CD4-positive, alpha-beta T cell treated with Interleukin-6 at 100 ng/mL for 8 hours (primary cell): ENCODE measurements around the gene MYL11.
"Not testable (repeated sequence)": the region's sequence is repeated elsewhere in the genome, so short reads cannot be mapped to it uniquely, and the experiment has no call there.

ENCODE experiments used
- DNase-seq: peaks from one replicate; pipeline ENCODE4 v3.0.0-alpha.2; 2020; ENCODE audit warnings: mixed read lengths, low spot score

The MYL11 gene

GRCh38 chr16:30374538-30374937 lies at the start of gene MYL11:
Gene MYL11 (plus strand): TSS chr16:30374802. CDS start chr16:30374858, 56 bp downstream.
- no peak for DNase-seq

GRCh38 chr16:30334473-30334989 lies 40.1 kb upstream of the MYL11 start:
- DNase-seq = peak; percentile 77

GRCh38 chr16:30335028-30335597 lies 39.5 kb upstream of the MYL11 start:
- peak; percentile 74 for DNase-seq

GRCh38 chr16:30335598-30336474 lies 38.8 kb upstream of the MYL11 start:
- no peak for DNase-seq

- not testable (repeated sequence) for DNase-seq
These were observed 36.6 kb upstream of the MYL11 start for GRCh38 chr16:30337964-30338357.

GRCh38 chr16:30338715-30339114 lies 35.9 kb upstream of the MYL11 start:
- not testable (repeated sequence) for DNase-seq

- DNase-seq = no peak
These were observed 34.0 kb upstream of the MYL11 start for GRCh38 chr16:30340621-30341020.

GRCh38 chr16:30341971-30342370 lies 32.6 kb upstream of the MYL11 start:
- DNase-seq = not testable (repeated sequence)

- no peak for DNase-seq
These were observed 31.7 kb upstream of the MYL11 start for GRCh38 chr16:30342751-30343490.

- DNase-seq = not testable (repeated sequence)
These were observed 31.1 kb upstream of the MYL11 start for GRCh38 chr16:30343491-30343820.

GRCh38 chr16:30346286-30346685 lies 28.3 kb upstream of the MYL11 start:
- DNase-seq = no peak

GRCh38 chr16:30348113-30348512 lies 26.5 kb upstream of the MYL11 start:
- no peak for DNase-seq

GRCh38 chr16:30348929-30349328 lies 25.7 kb upstream of the MYL11 start:
- no peak for DNase-seq

GRCh38 chr16:30349675-30350074 lies 24.9 kb upstream of the MYL11 start:
- no peak for DNase-seq

- no peak for DNase-seq
These were observed 24.3 kb upstream of the MYL11 start for GRCh38 chr16:30350134-30350871.

GRCh38 chr16:30351001-30351441 lies 23.6 kb upstream of the MYL11 start:
- DNase-seq = no peak

- DNase-seq = no peak
These were observed 22.8 kb upstream of the MYL11 start for GRCh38 chr16:30351586-30352419.

- DNase-seq = no peak
These were observed 21.9 kb upstream of the MYL11 start for GRCh38 chr16:30352488-30353401.

- DNase-seq = no peak
These were observed 21.0 kb upstream of the MYL11 start for GRCh38 chr16:30353438-30354129.
